PC-3 (cell line): ENCODE measurements around the gene INAFM2. TPM values are rescaled to one million over a fixed set of nuclear protein-coding genes. Genes with fewer than 3 reads are reported as not detected.

ENCODE experiments used
- ATAC-seq: fragments of 200-7000 bp; cut with Tn5 transposase; 2 replicates; pipeline ENCODE4 v1.9.1; 2020; ENCODE audit warnings: mild to moderate bottlenecking, moderate library complexity
- BruUV-seq: library from RNA; stranded (reverse); fragments of 400-500 nt; replicated peaks from 2 replicates; lab custom pipeline; 2021; lab: Mats Ljungman, UMichigan
- CTCF ChIA-PET: fragments of 300-600 bp; sonication (Branson Sonifier 250); formaldehyde crosslinking; loops from one replicate; lab custom pipeline; 2022; ENCODE audit warnings: antibody characterized with exemption; lab: Charles Lee
- POLR2A ChIA-PET: fragments of 300-600 bp; sonication (Branson Sonifier 250); formaldehyde crosslinking; loops from one replicate; lab custom pipeline; 2022; ENCODE audit warnings: antibody characterized with exemption; ENCODE audit not compliant: unreplicated experiment; lab: Charles Lee
- DNase-seq: peaks from one replicate; pipeline ENCODE4 v3.0.0-alpha.2; 2015
- H2AFZ ChIP-seq: fragments of 300-600 bp; sonication (generic); 2 replicates; pipeline ENCODE4 v1.6.0; 2016; ENCODE audit warnings: antibody characterized with exemption, low read length
- H3F3A ChIP-seq: fragments of 300-600 bp; sonication (generic); one replicate; pipeline ENCODE4 v1.6.0; 2017; ENCODE audit warnings: antibody characterized with exemption, low read length, control low read depth, mild to moderate bottlenecking; ENCODE audit not compliant: unreplicated experiment
- H3K27ac ChIP-seq: fragments of 300-600 bp; sonication (generic); 2 replicates; pipeline ENCODE4 v1.5.1; 2016; ENCODE audit warnings: mild to moderate bottlenecking, low read length
- H3K27me3 ChIP-seq: fragments of 300-600 bp; sonication (generic); 2 replicates; pipeline ENCODE4 v1.6.1; 2016; ENCODE audit warnings: low read length, mixed read lengths
- H3K36me3 ChIP-seq: fragments of 300-600 bp; sonication (generic); 2 replicates; pipeline ENCODE4 v1.6.1; 2016; ENCODE audit warnings: low read depth, mixed run types, low read length, mixed read lengths
- H3K4me1 ChIP-seq: fragments of 300-600 bp; sonication (generic); 2 replicates; pipeline ENCODE4 v1.5.1; 2016; ENCODE audit warnings: low read length; ENCODE audit not compliant: insufficient read depth
- H3K4me2 ChIP-seq: fragments of 300-600 bp; sonication (generic); 2 replicates; pipeline ENCODE4 v1.6.0; 2016; ENCODE audit warnings: low read length
- H3K4me3 ChIP-seq: fragments of 300-600 bp; sonication (generic); 2 replicates; pipeline ENCODE4 v1.5.1; 2016; ENCODE audit warnings: mild to moderate bottlenecking, low read length, mixed read lengths
- H3K79me2 ChIP-seq: fragments of 300-600 bp; sonication (generic); 2 replicates; pipeline ENCODE4 v1.6.1; 2017; ENCODE audit warnings: low read length, mixed read lengths
- H3K9ac ChIP-seq: fragments of 300-600 bp; sonication (generic); 2 replicates; pipeline ENCODE4 v1.6.0; 2016; ENCODE audit warnings: mild to moderate bottlenecking, low read length
- H3K9me2 ChIP-seq: fragments of 300-600 bp; sonication (generic); replicated peaks from 2 replicates; pipeline ENCODE4 v1.6.1; 2016; ENCODE audit warnings: mixed run types, low read length, mixed read lengths
- H3K9me3 ChIP-seq: fragments of 300-600 bp; sonication (generic); 2 replicates; pipeline ENCODE4 v1.6.1; 2016; ENCODE audit warnings: low read length, mixed read lengths
- H4K20me1 ChIP-seq: fragments of 300-600 bp; sonication (generic); 2 replicates; pipeline ENCODE4 v1.6.1; 2016; ENCODE audit warnings: low read length, mixed read lengths
- EZH2 ChIP-seq: fragments of 300-600 bp; sonication (generic); IDR thresholded peaks from one replicate; pipeline ENCODE4 v1.6.1; 2017; ENCODE audit warnings: antibody characterized with exemption, mild to moderate bottlenecking, low read length; ENCODE audit not compliant: unreplicated experiment
- EZH2phosphoT487 ChIP-seq: fragments of 300-600 bp; sonication (generic); IDR thresholded peaks from 2 replicates; pipeline ENCODE4 v1.6.1; 2018; ENCODE audit warnings: mild to moderate bottlenecking, antibody characterized with exemption, low read length, borderline replicate concordance
- intact Hi-C: fragments of 100-400 bp; cut with micrococcal nuclease; formaldehyde crosslinking; loops from 2 replicates; pipeline ENCODE4 v1.9.0; 2023
- total RNA-seq: library from RNA; depleted of rRNA; stranded (reverse); fragments of >200 nt; gene quantifications from 2 replicates; pipeline ENCODE4 v1.2.3, GENCODE V29; 2014
- TF ChIP-seq, protein P1 (sequence below): fragments of 300-600 bp; sonication (generic); conservative IDR thresholded peaks from 2 replicates; pipeline ENCODE4 v1.5.1; 2017; ENCODE audit warnings: antibody characterized with exemption, low read depth, mild to moderate bottlenecking, low read length

INAFM2 gene
- total RNA-seq, 1 experiment from 2014 or later, result 22.1 TPM

DNA sequence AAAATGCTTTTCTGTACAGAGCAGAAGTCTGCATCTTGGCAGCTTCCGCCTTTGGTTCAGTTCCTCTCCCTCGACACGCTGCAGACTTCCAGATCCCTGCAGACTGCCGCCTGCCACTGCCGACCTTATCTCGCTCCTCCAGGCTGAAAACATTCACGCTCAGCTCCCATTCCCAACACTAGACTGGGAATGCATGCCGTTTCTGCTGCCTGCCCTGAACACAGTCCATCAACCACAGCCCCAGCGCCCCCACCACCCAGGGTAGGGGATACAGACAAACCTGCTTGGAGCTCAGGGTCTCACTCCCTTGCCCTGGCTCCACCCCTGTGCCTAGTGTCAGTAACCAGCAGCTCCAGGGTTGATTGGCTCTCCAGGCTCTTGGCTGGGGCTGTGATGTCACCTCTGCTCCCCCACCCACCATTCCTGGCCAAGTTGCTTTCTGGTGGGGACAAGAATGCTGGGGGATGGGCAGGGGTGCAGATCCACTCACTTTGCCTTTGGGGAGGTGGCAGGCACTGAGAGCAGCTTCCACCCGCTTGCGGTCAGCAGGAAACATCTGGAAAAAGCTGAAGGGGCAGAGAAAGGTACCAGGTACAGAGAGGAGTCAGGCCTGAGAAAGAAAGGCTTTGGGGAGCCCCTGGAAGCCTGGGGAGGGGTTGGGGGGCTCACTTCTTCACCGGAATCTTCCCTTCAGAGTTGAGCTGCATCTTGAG is 21.9 kb upstream of the INAFM2 start:
- ChIA-PET POLR2A (no interaction called here), CTCF (interaction anchor here (0.6 to 1.1 kb wide), 2 partner anchors 9 to 22 kb away, joined by 3 to 5 read pairs; no protein-coding TSS in a partner anchor)
- Histone ChIP-seq H3K4me3 (no peak overlapping the region), H3K36me3 (no peaks in the 10 kb centered on the region), H3K27ac (no peak overlapping the region), H3K4me1 (no peaks in the 10 kb centered on the region), H4K20me1 (no peaks in the 10 kb centered on the region), H3K79me2 (no peaks in the 10 kb centered on the region), H3F3A (no peaks in the 10 kb centered on the region), H3K27me3 (no peaks in the 10 kb centered on the region), H3K9me3 (no peaks in the 10 kb centered on the region), H2AFZ (no peak overlapping the region), H3K4me2 (no peak overlapping the region), H3K9me2 (no peaks in the 10 kb centered on the region), H3K9ac (no peak overlapping the region)
- DNase-seq (no peak), ATAC-seq (no peak)
- TF ChIP-seq EZH2 (no peak), EZH2phosphoT487 (no peak)
- TF ChIP-seq, protein P1, sequence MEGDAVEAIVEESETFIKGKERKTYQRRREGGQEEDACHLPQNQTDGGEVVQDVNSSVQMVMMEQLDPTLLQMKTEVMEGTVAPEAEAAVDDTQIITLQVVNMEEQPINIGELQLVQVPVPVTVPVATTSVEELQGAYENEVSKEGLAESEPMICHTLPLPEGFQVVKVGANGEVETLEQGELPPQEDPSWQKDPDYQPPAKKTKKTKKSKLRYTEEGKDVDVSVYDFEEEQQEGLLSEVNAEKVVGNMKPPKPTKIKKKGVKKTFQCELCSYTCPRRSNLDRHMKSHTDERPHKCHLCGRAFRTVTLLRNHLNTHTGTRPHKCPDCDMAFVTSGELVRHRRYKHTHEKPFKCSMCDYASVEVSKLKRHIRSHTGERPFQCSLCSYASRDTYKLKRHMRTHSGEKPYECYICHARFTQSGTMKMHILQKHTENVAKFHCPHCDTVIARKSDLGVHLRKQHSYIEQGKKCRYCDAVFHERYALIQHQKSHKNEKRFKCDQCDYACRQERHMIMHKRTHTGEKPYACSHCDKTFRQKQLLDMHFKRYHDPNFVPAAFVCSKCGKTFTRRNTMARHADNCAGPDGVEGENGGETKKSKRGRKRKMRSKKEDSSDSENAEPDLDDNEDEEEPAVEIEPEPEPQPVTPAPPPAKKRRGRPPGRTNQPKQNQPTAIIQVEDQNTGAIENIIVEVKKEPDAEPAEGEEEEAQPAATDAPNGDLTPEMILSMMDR, result no peak
- BruUV-seq, result no TSS peak
- intact Hi-C loops, result no loop called here

DNA sequence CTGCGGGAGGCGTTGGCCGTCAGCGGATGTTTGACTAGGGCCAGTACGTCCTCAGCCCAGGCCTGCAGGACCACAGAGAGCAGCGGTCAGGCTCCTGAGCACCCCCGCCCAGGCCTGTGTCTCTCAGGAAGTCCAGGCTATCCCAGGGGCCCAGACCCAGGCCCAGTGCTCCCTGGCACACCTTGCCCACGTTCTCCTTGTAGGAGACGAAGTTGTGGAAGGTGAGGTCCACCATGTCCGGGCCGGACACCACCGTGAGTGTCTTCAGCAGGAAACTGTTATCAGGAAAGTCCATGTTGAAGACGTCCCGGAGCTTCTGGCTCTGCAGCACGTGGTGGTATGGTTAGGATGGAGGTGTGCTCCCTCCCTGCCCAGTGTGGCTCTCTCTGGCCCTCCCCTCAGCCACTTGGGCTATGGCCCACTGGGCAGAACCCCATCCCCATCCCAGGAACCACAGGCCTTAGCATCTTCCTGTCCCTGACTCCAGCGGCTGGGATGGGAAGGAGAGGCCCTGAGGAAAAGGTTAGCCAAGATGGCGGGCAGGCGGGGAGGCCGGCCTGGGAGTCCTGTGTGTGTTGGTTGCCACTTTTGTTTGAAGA is 21.1 kb upstream of the INAFM2 start:
- H3K4me2 ChIP-seq, result no peak overlapping the region
- H3K9ac ChIP-seq, result no peak overlapping the region
- H3K4me3 ChIP-seq, result no peak overlapping the region
- ATAC-seq (no peak), DNase-seq (no peak)
- no peaks in the 10 kb centered on the region for H3K79me2 ChIP-seq
- H3K9me2 ChIP-seq, result no peaks in the 10 kb centered on the region
- no peaks in the 10 kb centered on the region for H3F3A ChIP-seq
- ChIA-PET CTCF (no interaction called here), POLR2A (no interaction called here)
- TF ChIP-seq EZH2phosphoT487 (no peak), EZH2 (no peak)
- TF ChIP-seq, protein P1, result no peak
- intact Hi-C loops, result no loop called here
- no peaks in the 10 kb centered on the region for H4K20me1 ChIP-seq
- H3K4me1 ChIP-seq, result no peaks in the 10 kb centered on the region
- BruUV-seq, result no TSS peak
- no peaks in the 10 kb centered on the region for H3K9me3 ChIP-seq
- no peaks in the 10 kb centered on the region for H3K27me3 ChIP-seq
- H2AFZ ChIP-seq, result no peak overlapping the region
- H3K27ac ChIP-seq, result no peak overlapping the region
- no peaks in the 10 kb centered on the region for H3K36me3 ChIP-seq

DNA sequence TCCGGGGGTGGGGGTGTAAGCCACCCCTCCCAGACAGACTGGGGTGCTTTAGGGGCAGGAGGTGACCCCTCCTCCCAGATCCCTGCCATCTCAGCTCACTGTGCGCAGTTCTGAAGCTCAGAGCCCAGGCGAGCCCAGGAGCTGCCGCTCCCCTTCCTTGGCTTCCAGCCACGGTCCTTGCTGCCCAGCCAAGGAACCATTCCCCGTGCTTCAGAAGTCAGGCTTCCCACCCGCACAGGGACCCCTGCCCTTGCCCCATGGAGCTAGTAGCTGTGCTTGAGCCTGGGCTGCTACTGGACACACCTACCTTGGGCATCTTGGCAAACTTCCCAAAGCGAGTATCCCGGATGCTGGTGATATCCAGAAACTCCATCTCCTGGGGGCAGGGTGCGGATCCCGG is 20.5 kb upstream of the INAFM2 start:
- no peak for DNase-seq
- Histone ChIP-seq H3K36me3 (no peaks in the 10 kb centered on the region), H3K4me2 (no peak overlapping the region), H3K9me2 (no peaks in the 10 kb centered on the region), H4K20me1 (no peaks in the 10 kb centered on the region), H2AFZ (no peak overlapping the region), H3K4me3 (no peak overlapping the region), H3K9ac (no peak overlapping the region), H3K27ac (no peak overlapping the region), H3K79me2 (no peaks in the 10 kb centered on the region), H3K4me1 (no peaks in the 10 kb centered on the region), H3K9me3 (no peaks in the 10 kb centered on the region), H3K27me3 (no peaks in the 10 kb centered on the region), H3F3A (no peaks in the 10 kb centered on the region)
- CTCF ChIA-PET, result no interaction called here
- TF ChIP-seq, protein P1, result no peak
- TF ChIP-seq EZH2phosphoT487, result no peak
- intact Hi-C loops, result no loop called here
- BruUV-seq, result no TSS peak
- POLR2A ChIA-PET, result interaction anchor here (0.6 kb wide), 1 partner anchor 20 kb away, joined by 3 read pairs; no protein-coding TSS in a partner anchor
- no peak for ATAC-seq
